Caco-2 (cell line): ENCODE measurements around the gene PRMT3. TPM values are rescaled to one million over a fixed set of nuclear protein-coding genes. Genes with fewer than 3 reads are reported as not detected.

Source experiments
- BruUV-seq: library from RNA; stranded (reverse); fragments of 400-500 nt; replicated peaks from 2 replicates; lab custom pipeline; 2021; lab: Mats Ljungman, UMichigan
- CTCF ChIA-PET: fragments of 300-600 bp; sonication (Branson Sonifier 250); formaldehyde crosslinking; loops from one replicate; lab custom pipeline; 2022; ENCODE audit warnings: antibody characterized with exemption; lab: Charles Lee
- POLR2A ChIA-PET: fragments of 300-600 bp; sonication (Branson Sonifier 250); formaldehyde crosslinking; loops from one replicate; lab custom pipeline; 2022; ENCODE audit warnings: antibody characterized with exemption; lab: Charles Lee
- DNase-seq, 2 experiments: peaks; one replicate each; pipeline versions ENCODE4 v3.0.0 to v3.0.0-alpha.2; 2020 to 2022
- H3K27me3 ChIP-seq: replicated peaks from 2 replicates; pipeline ENCODE4 v1.6.0; 2011; ENCODE audit warnings: low read length; ENCODE audit not compliant: control insufficient read depth, insufficient read depth
- H3K36me3 ChIP-seq: 2 replicates; pipeline ENCODE4 v1.5.1; 2011; ENCODE audit warnings: low read length; ENCODE audit not compliant: control insufficient read depth, insufficient read depth
- H3K4me1 ChIP-seq: fragments of 250-450 bp; sonication (Bioruptor Pico); 2 replicates; pipeline ENCODE4 v1.5.1; 2020; ENCODE audit warnings: mild to moderate bottlenecking
- H3K4me3 ChIP-seq: 2 replicates; pipeline ENCODE4 v1.5.1; 2011; ENCODE audit warnings: low read depth, mild to moderate bottlenecking, control low read depth, low read length
- H3K9me3 ChIP-seq: fragments of 250-450 bp; sonication (Bioruptor Pico); 2 replicates; pipeline ENCODE4 v1.5.1; 2020; ENCODE audit warnings: mild to moderate bottlenecking, moderate library complexity
- H3K27ac Mint-ChIP-seq: one replicate; pipeline ENCODE4 v1.8.0; 2022; ENCODE audit warnings: mixed read lengths; ENCODE audit not compliant: unreplicated experiment
- H3K27me3 Mint-ChIP-seq: one replicate; pipeline ENCODE4 v1.8.0; 2022; ENCODE audit warnings: mixed read lengths; ENCODE audit not compliant: insufficient read depth, unreplicated experiment
- H3K36me3 Mint-ChIP-seq: one replicate; pipeline ENCODE4 v1.8.0; 2022; ENCODE audit warnings: mild to moderate bottlenecking, mixed read lengths; ENCODE audit not compliant: insufficient read depth, unreplicated experiment
- H3K4me1 Mint-ChIP-seq: one replicate; pipeline ENCODE4 v1.8.0; 2022; ENCODE audit warnings: low read depth, mixed read lengths; ENCODE audit not compliant: unreplicated experiment
- H3K4me3 Mint-ChIP-seq: one replicate; pipeline ENCODE4 v1.8.0; 2022; ENCODE audit warnings: mild to moderate bottlenecking, moderate library complexity, mixed read lengths; ENCODE audit not compliant: unreplicated experiment
- H3K9me3 Mint-ChIP-seq: one replicate; pipeline ENCODE4 v1.8.0; 2022; ENCODE audit warnings: mixed read lengths; ENCODE audit not compliant: unreplicated experiment
- CTCF ChIP-seq, 2 experiments: fragments of 200-600 bp in 1 of 2; IDR thresholded peaks; 1 replicate in 1 of 2; 2 replicates in 1 of 2; pipeline versions ENCODE4 v1.5.1 to v1.8.0; 2011 to 2022; ENCODE audit warnings: antibody characterized with exemption in 1 of 2, control low read depth in 1 of 2, inconsistent platforms in 1 of 2, low read depth in 1 of 2, low read length in 1 of 2, mild to moderate bottlenecking in 1 of 2, moderate library complexity in 1 of 2; ENCODE audit not compliant: insufficient read depth in 1 of 2, severe bottlenecking in 1 of 2, unreplicated experiment in 1 of 2
- intact Hi-C: fragments of 100-400 bp; cut with micrococcal nuclease; formaldehyde crosslinking; loops from one replicate; pipeline ENCODE4 v1.10.0; 2022; ENCODE audit not compliant: unreplicated experiment
- total RNA-seq: library from RNA; stranded (reverse); gene quantifications from 2 replicates; pipeline ENCODE4 v1.2.3, GENCODE V29; 2022

The PRMT3 gene
- total RNA-seq, 1 experiment from 2014 or later, result 26.1 TPM

- no peak overlapping the region for H3K4me3 ChIP-seq
- BruUV-seq, result no TSS peak
- no peak for DNase-seq
- ChIA-PET CTCF (interaction anchor here (1.0 kb wide), 1 partner anchor 20 kb away, joined by 3 read pairs; no protein-coding TSS in a partner anchor), POLR2A (no interaction called here)
- H3K4me3 Mint-ChIP-seq, result no peak overlapping the region
- no peak overlapping the region for H3K27ac Mint-ChIP-seq
- H3K9me3 ChIP-seq, result no peaks in the 10 kb centered on the region
- no peaks in the 10 kb centered on the region for H3K4me1 ChIP-seq
- peaks cover 7% of the 10 kb centered on the region for H3K27me3 Mint-ChIP-seq
- no peaks in the 10 kb centered on the region for H3K36me3 Mint-ChIP-seq
- no peak for TF ChIP-seq CTCF (IDR thresholded peaks at IDR 0.05; ENCODE audit: insufficient read depth in 1 of 2, low read depth in 1 of 2, low read length in 1 of 2, severe bottlenecking in 1 of 2, unreplicated experiment in 1 of 2)
- H3K4me1 Mint-ChIP-seq, result no peaks in the 10 kb centered on the region
- no peaks in the 10 kb centered on the region for H3K9me3 Mint-ChIP-seq
- H3K27me3 ChIP-seq, result no peaks in the 10 kb centered on the region
- intact Hi-C loops, result no loop called here
- no peaks in the 10 kb centered on the region for H3K36me3 ChIP-seq
Observed at GRCh38 chr11:20512869-20513268, 125.4 kb downstream of the PRMT3 start.

- Mint-ChIP-seq H3K27ac (no peak overlapping the region), H3K36me3 (no peaks in the 10 kb centered on the region), H3K27me3 (peaks cover 14% of the 10 kb centered on the region), H3K9me3 (no peaks in the 10 kb centered on the region), H3K4me3 (no peak overlapping the region), H3K4me1 (no peaks in the 10 kb centered on the region)
- no peaks in the 10 kb centered on the region for H3K36me3 ChIP-seq
- POLR2A ChIA-PET, result no interaction called here
- intact Hi-C loops, result loop anchor here (5.0 kb wide), 1 partner anchor 94 kb away; no protein-coding TSS in a partner anchor
- no peak overlapping the region for H3K4me3 ChIP-seq
- no TSS peak for BruUV-seq
- CTCF ChIA-PET, result no interaction called here
- H3K4me1 ChIP-seq, result no peaks in the 10 kb centered on the region
- DNase-seq, result no peak
- no peak for TF ChIP-seq CTCF (IDR thresholded peaks at IDR 0.05; ENCODE audit: insufficient read depth in 1 of 2, low read depth in 1 of 2, low read length in 1 of 2, severe bottlenecking in 1 of 2, unreplicated experiment in 1 of 2)
- H3K9me3 ChIP-seq, result no peaks in the 10 kb centered on the region
- H3K27me3 ChIP-seq, result no peaks in the 10 kb centered on the region
Observed at GRCh38 chr11:20518323-20518834, 130.9 kb downstream of the PRMT3 start.

GRCh38 chr11:20522536-20522935 lies 135.0 kb downstream of the PRMT3 start:
- Histone ChIP-seq H3K9me3 (no peaks in the 10 kb centered on the region), H3K4me3 (no peak overlapping the region), H3K4me1 (no peaks in the 10 kb centered on the region), H3K36me3 (no peaks in the 10 kb centered on the region), H3K27me3 (no peaks in the 10 kb centered on the region)
- TF ChIP-seq CTCF (IDR thresholded peaks at IDR 0.05; ENCODE audit: insufficient read depth in 1 of 2, low read depth in 1 of 2, low read length in 1 of 2, severe bottlenecking in 1 of 2, unreplicated experiment in 1 of 2), result no peak
- intact Hi-C loops, result no loop called here
- H3K4me1 Mint-ChIP-seq, result no peaks in the 10 kb centered on the region
- H3K27me3 Mint-ChIP-seq, result peaks cover 7% of the 10 kb centered on the region
- H3K4me3 Mint-ChIP-seq, result no peak overlapping the region
- no peaks in the 10 kb centered on the region for H3K9me3 Mint-ChIP-seq
- no peaks in the 10 kb centered on the region for H3K36me3 Mint-ChIP-seq
- ChIA-PET POLR2A (no interaction called here), CTCF (no interaction called here)
- BruUV-seq, result no TSS peak
- no peak for DNase-seq
- H3K27ac Mint-ChIP-seq, result no peak overlapping the region
